Stimulated activated CD8-positive, alpha-beta memory T cell treated with anti-CD3 and anti-CD28 coated beads, Interleukin-15, amount 100 ng/mL, for 48 hours (primary cell): ENCODE results near the gene WNT3.

Source experiments
- DNase-seq, 2 donors: peaks; one replicate each; pipeline ENCODE4 v3.0.0-alpha.2; 2020; ENCODE audit warnings: low read depth in 2 of 2

Gene WNT3

DNA sequence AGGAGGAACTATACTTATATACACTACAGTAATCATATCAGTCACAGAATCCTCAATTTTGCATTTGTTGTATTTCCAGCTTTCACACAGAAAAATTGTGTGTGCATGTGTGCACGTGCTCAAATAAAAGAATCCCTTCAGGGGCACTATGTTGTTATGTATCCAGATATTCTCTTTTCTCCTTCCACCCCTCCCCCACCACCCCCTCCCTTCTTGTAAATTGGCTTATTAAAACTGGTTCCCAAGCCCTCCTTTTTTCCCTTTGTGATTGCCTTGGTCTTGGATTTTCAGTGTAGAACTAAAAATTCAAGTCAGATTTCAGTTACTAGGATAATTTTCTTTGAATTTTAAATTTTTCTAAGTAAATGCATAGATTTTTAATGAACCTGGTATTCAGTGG is 86.3 kb downstream of the WNT3 start:
- no peak for DNase-seq

DNA sequence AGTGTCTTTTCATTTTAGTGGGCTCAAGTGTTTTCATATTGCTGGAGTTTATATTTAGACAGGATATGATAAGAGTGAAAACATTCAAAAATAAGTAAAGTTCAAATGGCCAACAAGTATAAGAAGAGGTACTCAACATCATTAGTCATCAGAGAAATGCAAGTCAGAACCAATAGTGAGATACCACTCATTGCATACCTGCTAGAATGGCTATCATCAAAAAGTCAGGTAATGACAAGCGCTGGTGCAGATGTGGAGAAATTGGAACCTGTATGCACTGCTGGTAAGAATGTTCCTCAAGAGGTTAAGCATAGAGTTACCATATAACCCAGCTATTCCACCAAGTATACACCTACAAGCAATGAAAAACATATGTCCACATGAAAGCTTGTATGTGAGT is 87.8 kb downstream of the WNT3 start:
- no peak for DNase-seq

DNA sequence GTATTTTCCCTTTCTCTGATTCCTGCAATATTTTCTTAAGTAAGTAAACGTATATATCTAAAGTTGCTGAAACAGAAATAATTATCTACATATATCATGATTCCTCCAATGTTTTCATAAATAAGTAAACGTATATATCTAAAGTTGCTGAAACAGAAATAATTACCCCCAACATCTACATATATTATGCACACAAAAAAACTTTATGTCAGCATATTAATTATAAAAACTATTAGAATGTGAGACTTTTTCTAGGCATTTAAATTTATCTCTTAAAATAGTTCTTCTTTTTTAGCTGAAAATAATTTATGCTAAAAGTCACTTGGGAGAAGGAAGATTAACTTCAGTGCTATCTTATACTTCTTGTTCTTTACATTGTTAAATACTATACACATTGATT is 88.5 kb downstream of the WNT3 start:
- no peak for DNase-seq

DNA sequence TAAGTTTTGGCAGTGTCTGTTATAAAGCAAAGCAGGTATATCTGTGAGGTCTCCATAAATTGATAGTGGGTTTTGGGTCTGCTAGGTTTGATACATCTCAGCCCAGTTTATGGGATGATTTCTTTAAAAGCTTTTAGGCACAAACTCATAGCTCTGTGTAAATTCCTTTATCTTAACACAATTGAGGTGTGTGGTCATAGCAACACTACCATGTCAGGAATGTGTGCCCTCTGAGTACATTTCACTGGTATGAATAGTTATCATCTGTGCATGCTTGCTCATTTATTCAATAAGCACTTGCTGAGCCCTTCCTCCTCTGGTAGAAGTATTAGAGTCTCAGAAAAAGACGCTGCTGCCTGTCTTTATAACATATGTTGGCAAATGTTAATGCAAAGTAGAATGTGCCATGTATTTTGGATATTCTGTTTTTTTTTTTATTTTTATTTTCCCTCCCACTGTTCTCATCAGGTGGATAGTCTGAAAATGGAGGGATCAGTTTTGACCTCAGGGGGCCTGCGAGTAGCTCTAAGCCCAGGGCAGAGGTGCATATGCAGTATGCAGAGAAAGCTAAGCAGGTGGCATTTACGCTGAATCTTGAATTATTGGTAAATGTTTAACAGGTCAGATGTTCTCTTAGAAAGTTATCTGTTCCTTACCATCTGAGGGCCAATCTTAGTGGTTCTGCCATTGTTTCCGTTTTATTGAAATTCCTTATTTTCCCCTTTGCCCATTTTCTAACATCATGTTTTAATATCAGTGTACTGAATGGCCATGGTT is 90.7 kb downstream of the WNT3 start:
- DNase-seq, result no peak

DNA sequence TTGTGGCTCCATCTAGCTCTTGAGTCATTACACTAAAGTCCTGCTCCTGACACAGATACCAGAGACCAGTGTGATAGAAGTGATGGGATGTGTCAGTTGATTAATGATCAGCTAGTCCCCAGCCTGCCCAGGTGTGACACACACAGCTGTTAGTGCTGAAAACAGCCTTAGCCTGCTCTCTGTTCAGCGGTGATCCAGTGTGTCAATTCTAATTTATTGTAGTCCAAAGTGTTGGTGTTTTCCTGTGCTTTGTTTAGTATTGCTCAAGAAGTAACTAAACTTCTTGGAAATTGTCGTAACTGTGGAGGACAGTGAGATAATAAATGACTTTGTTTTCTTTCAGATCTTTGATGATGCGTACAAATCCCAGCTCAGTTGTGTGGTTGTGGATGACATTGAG is 92.3 kb downstream of the WNT3 start:
- no peak for DNase-seq

DNA sequence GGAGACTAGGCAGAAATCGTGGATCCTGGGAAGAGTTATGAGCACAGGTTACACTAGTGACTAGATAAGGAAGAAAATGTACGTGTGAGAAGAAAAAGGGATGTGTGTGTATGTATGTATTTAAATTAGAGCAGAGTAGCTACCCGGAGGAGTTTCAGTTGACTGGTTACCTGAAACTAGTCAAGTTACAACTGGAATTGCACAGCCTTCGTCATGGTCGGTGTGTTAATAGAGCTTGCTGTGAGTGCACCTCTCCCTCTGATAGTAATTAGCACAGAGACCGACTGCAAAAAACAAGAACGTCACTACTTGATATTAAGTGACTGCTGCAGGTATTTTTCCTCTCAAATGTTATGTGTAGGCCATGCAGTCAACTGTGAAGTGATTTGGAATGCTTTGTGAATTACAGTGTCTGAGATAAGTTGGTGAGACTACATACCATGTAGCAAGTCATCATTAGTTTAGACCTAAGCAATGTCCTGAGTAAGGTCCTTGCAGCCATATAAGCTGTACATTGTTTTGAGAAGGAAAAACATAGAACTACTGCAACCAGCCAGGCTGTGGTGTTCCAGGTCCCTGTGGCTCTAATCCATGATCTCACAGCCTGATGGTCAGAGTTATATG is 95.7 kb downstream of the WNT3 start:
- DNase-seq, result no peak

DNA sequence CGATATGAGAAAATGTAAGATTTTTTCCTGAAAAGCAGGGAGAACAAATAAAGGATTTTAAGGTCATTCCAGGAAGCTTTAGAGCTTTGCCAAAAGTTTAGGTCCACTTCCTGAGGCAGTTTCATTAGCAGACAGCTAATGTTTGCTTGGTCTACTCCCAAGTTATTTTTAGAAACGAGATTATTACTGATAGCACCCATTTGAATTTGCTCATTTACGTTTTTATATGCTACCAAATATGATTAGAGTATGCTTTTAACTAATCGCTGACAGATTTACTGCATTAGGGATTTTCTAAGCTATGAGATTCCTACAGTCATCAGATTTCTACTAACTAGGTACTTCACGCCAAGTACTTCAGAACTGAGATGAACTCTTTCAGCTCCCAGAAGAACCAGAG is 98.1 kb downstream of the WNT3 start:
- DNase-seq, result no peak

DNA sequence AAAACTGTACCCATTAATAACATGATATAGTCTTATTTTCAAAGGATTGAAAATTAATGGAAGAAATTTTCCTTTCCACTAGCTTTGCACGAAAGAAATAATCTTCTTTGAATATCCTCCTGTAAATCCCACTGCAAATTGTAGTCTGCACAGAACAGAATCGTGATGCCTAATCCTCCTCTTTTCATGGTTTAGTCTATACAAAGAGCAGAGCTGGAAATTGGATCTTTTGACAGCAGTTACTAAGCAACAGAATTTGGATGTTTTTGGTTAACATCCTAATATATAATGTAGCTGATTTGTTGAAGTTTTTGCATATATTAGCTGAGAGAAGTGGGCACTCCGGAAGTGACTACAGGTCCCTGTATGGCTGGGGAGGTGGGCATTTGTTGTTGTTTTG is 98.6 kb downstream of the WNT3 start:
- no peak for DNase-seq

DNA sequence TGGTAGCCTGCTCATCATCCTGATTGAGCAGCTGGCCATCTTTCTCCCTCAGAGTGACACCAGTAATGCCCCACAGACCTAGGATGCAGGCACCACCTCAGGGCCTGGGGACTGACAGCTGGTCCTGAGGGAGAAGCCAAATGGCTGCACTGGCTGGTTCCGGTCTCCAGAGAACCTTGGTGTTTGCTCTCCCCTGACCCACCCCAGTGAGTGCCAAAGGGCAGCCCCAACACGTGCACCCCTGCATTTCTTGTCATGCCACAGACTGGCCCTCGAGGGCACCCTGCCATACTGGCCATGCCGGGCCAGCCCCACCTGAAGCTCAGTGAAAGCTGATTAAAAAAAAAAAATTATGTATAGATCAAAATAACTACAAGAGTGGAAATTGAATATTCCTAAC is 100.5 kb downstream of the WNT3 start:
- DNase-seq, result no peak
